ENCODE results near the gene MED25. TPM values are rescaled to one million over a fixed set of nuclear protein-coding genes. Genes with fewer than 3 reads are reported as not detected.

MED25 gene
- total and polyA plus RNA-seq, 9 of the 15 experiments (the other 6 are each of a cell fraction or from before 2014, with no cell fraction given): 4.1 to 93.9 (median 19.3) TPM

DNA sequence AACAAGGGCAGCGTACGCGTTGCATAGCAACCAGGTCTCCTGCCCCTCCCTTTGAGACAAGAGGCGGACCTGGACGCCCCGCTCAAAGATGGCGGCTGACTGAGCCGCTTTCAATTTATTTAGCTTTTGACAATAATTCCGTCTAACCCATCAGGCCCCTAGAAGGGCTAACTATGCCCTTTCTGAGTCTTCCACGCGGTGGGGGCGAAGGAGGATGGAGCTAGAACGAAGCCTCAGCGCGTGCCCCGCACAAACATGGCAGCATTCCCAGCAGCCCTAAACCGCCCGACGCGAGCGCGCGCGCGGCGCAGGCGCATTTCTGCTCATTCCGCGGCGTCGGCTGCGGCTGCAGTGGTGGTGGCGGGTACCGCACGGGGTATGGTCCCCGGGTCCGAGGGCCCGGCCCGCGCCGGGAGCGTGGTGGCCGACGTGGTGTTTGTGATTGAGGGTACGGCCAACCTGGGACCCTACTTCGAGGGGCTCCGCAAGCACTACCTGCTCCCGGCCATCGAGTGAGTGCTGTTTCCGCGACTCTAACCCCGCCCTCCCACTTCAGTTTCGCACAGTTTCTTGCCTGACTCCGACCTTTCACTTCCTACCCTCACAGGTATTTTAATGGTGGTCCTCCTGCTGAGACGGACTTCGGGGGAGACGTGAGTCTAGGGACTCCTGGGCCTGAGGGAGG lies at the start of gene MED25 (continued):
- TF ChIP-seq, protein P1, sequence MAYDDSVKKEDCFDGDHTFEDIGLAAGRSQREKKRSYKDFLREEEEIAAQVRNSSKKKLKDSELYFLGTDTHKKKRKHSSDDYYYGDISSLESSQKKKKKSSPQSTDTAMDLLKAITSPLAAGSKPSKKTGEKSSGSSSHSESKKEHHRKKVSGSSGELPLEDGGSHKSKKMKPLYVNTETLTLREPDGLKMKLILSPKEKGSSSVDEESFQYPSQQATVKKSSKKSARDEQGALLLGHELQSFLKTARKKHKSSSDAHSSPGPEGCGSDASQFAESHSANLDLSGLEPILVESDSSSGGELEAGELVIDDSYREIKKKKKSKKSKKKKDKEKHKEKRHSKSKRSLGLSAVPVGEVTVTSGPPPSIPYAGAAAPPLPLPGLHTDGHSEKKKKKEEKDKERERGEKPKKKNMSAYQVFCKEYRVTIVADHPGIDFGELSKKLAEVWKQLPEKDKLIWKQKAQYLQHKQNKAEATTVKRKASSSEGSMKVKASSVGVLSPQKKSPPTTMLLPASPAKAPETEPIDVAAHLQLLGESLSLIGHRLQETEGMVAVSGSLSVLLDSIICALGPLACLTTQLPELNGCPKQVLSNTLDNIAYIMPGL (CRISPR knock-in tag; IDR thresholded peaks at IDR 0.05): no peak; the same call in 1 of the 2 replicates
- TF ChIP-seq, protein P2, sequence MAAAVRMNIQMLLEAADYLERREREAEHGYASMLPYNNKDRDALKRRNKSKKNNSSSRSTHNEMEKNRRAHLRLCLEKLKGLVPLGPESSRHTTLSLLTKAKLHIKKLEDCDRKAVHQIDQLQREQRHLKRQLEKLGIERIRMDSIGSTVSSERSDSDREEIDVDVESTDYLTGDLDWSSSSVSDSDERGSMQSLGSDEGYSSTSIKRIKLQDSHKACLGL (CRISPR knock-in tag; IDR thresholded peaks at IDR 0.05; ENCODE audit: borderline replicate concordance, poor library complexity, severe bottlenecking): no peak
- TF ChIP-seq ARNT (IDR thresholded peaks at IDR 0.05): no peak; a peak in 1 of 4 replicates
- TF ChIP-seq TFAM (CRISPR knock-in tag; conservative IDR thresholded peaks at IDR 0.05): no peak
- no peak for TF ChIP-seq CBX5 (IDR thresholded peaks at IDR 0.05; ENCODE audit: borderline replicate concordance, low read depth)
- no peak for TF ChIP-seq MTA1 (IDR thresholded peaks at IDR 0.05; ENCODE audit: borderline replicate concordance)
- no peak for TF ChIP-seq ZNF354B (CRISPR knock-in tag; IDR thresholded peaks at IDR 0.05)
- no peak for TF ChIP-seq XRCC5 (IDR thresholded peaks at IDR 0.05; ENCODE audit: low read depth, low read length)
- TF ChIP-seq, protein P3, sequence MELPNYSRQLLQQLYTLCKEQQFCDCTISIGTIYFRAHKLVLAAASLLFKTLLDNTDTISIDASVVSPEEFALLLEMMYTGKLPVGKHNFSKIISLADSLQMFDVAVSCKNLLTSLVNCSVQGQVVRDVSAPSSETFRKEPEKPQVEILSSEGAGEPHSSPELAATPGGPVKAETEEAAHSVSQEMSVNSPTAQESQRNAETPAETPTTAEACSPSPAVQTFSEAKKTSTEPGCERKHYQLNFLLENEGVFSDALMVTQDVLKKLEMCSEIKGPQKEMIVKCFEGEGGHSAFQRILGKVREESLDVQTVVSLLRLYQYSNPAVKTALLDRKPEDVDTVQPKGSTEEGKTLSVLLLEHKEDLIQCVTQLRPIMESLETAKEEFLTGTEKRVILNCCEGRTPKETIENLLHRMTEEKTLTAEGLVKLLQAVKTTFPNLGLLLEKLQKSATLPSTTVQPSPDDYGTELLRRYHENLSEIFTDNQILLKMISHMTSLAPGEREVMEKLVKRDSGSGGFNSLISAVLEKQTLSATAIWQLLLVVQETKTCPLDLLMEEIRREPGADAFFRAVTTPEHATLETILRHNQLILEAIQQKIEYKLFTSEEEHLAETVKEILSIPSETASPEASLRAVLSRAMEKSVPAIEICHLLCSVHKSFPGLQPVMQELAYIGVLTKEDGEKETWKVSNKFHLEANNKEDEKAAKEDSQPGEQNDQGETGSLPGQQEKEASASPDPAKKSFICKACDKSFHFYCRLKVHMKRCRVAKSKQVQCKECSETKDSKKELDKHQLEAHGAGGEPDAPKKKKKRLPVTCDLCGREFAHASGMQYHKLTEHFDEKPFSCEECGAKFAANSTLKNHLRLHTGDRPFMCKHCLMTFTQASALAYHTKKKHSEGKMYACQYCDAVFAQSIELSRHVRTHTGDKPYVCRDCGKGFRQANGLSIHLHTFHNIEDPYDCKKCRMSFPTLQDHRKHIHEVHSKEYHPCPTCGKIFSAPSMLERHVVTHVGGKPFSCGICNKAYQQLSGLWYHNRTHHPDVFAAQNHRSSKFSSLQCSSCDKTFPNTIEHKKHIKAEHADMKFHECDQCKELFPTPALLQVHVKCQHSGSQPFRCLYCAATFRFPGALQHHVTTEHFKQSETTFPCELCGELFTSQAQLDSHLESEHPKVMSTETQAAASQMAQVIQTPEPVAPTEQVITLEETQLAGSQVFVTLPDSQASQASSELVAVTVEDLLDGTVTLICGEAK (IDR thresholded peaks at IDR 0.05): peak; percentile 9; the same call in 1 of the 2 replicates
- TF ChIP-seq, protein P3 (CRISPR knock-in tag; IDR thresholded peaks at IDR 0.05): no peak
- TF ChIP-seq ZNF766 (CRISPR knock-in tag; conservative IDR thresholded peaks at IDR 0.05): peak; percentile 93
- TF ChIP-seq MEIS2 (IDR thresholded peaks at IDR 0.05; ENCODE audit: partially characterized antibody): peak; percentile 50
- TF ChIP-seq ZNF707 (CRISPR knock-in tag; conservative IDR thresholded peaks at IDR 0.05): no peak
- no peak for TF ChIP-seq E2F5 (CRISPR knock-in tag; IDR thresholded peaks at IDR 0.05)

Data from K562 (cell line).